Measurements from ENCODE around the gene C2orf49.

Gene C2orf49

GRCh38 chr2:105391058-105391627, 53.8 kb downstream of the C2orf49 start:
- no peak for TF ChIP-seq CTCF (conservative IDR thresholded peaks at IDR 0.05)
- no peak for TF ChIP-seq ZFX (IDR thresholded peaks at IDR 0.05)
- H3K27ac ChIP-seq: no peak overlapping the region

- TF ChIP-seq ZFX (IDR thresholded peaks at IDR 0.05): no peak
- no peak for TF ChIP-seq CTCF (conservative IDR thresholded peaks at IDR 0.05)
- no peak overlapping the region for H3K27ac ChIP-seq
Measured at GRCh38 chr2:105391763-105392662, 54.7 kb downstream of the C2orf49 start.

GRCh38 chr2:105393373-105394055, 56.2 kb downstream of the C2orf49 start:
- no peak for TF ChIP-seq ZFX (IDR thresholded peaks at IDR 0.05)
- H3K27ac ChIP-seq: no peak overlapping the region

GRCh38 chr2:105394951-105395611, 57.7 kb downstream of the C2orf49 start:
- TF ChIP-seq CTCF (conservative IDR thresholded peaks at IDR 0.05) (no peak), ZFX (IDR thresholded peaks at IDR 0.05) (no peak)
- no peak overlapping the region for H3K27ac ChIP-seq

GRCh38 chr2:105395691-105396090, 58.4 kb downstream of the C2orf49 start:
- no peak for TF ChIP-seq ZFX (IDR thresholded peaks at IDR 0.05)
- no peak for TF ChIP-seq CTCF (conservative IDR thresholded peaks at IDR 0.05)
- H3K27ac ChIP-seq: no peak overlapping the region

GRCh38 chr2:105396254-105397024, 59.1 kb downstream of the C2orf49 start:
- H3K27ac ChIP-seq: no peak overlapping the region
- TF ChIP-seq CTCF (conservative IDR thresholded peaks at IDR 0.05) (no peak), ZFX (IDR thresholded peaks at IDR 0.05) (no peak)
